ENCODE measurements around the gene RAB23.

DNA sequence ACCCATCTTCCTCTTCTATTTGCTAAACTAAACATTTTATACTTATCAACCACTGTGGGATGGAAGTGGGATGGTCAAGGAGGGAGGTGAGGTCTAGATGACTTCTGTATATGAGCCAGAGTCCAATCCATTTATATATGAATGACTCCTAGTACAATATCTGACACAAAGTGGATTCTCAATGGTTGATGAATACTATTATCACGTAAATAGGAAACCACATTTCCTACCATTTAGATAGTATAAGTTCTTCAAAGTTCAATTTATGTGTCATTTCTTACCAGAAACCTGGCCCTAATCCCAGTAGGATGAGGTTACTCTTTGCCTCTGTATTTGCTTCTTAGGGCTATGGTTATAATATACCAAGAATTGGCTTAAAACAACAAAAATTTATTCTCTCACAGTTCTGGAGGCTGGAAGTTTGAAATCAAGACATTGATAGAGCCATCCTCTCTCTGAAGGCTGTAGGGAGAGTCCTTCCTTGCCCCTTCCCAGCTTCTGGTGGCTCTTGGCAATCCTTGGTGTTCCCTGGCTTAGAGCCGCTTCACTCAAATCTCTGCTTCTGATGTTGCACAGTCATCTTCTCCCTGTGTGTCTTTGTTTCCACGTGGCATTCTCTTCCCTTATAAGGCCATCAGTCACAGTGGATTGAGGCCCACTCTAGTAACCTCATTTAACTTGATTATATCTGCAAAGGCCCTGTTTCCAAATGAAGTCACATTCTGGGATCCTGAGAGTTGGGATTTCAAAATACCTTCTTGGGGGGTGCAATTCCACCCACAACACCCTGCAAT is 41.0 kb upstream of the RAB23 start:
- TF ChIP-seq, protein P1, sequence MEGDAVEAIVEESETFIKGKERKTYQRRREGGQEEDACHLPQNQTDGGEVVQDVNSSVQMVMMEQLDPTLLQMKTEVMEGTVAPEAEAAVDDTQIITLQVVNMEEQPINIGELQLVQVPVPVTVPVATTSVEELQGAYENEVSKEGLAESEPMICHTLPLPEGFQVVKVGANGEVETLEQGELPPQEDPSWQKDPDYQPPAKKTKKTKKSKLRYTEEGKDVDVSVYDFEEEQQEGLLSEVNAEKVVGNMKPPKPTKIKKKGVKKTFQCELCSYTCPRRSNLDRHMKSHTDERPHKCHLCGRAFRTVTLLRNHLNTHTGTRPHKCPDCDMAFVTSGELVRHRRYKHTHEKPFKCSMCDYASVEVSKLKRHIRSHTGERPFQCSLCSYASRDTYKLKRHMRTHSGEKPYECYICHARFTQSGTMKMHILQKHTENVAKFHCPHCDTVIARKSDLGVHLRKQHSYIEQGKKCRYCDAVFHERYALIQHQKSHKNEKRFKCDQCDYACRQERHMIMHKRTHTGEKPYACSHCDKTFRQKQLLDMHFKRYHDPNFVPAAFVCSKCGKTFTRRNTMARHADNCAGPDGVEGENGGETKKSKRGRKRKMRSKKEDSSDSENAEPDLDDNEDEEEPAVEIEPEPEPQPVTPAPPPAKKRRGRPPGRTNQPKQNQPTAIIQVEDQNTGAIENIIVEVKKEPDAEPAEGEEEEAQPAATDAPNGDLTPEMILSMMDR (conservative IDR thresholded peaks at IDR 0.05; ENCODE audit: low read length), result no peak
- no peak for TF ChIP-seq EZH2phosphoT487 (IDR thresholded peaks at IDR 0.05; ENCODE audit: borderline replicate concordance, low read depth, low read length)
